IMR-90 (cell line): ENCODE measurements around the gene FAM83C. TPM values are rescaled to one million over a fixed set of nuclear protein-coding genes. Genes with fewer than 3 reads are reported as not detected.

ENCODE experiments used
- CEBPB ChIP-seq: IDR thresholded peaks from 2 replicates; pipeline ENCODE4 v1.6.1; 2012; ENCODE audit warnings: low read depth, low read length, improper control_type of control experiment
- MAFK ChIP-seq: IDR thresholded peaks from 2 replicates; pipeline ENCODE4 v1.6.1; 2012; ENCODE audit warnings: low read depth, low read length, improper control_type of control experiment
- MXI1 ChIP-seq: IDR thresholded peaks from 2 replicates; pipeline ENCODE4 v1.6.1; 2012; ENCODE audit warnings: low read depth, mild to moderate bottlenecking, low read length, moderate library complexity, borderline replicate concordance
- POLR2A ChIP-seq: IDR thresholded peaks from 2 replicates; pipeline ENCODE4 v1.6.1; 2012; ENCODE audit warnings: mild to moderate bottlenecking, low read depth, low read length
- SMC3 ChIP-seq: fragments of 150-350 bp; IDR thresholded peaks from 2 replicates; pipeline ENCODE4 v1.6.1; 2016; ENCODE audit warnings: low read depth, mild to moderate bottlenecking, antibody characterized with exemption, low read length, moderate library complexity
- polyA plus RNA-seq, 3 experiments: library from polyadenylated mRNA; depleted of rRNA; stranded (reverse); fragments of >200 nt; gene quantifications; 2 replicates each; pipeline ENCODE4 v1.2.3, GENCODE V29; 2012; ENCODE audit warnings: low replicate concordance in 1 of 3
- total RNA-seq: library from RNA; depleted of rRNA; stranded (reverse); fragments of >200 nt; gene quantifications from 2 replicates; pipeline ENCODE4 v1.2.3, GENCODE V29; 2012

Gene FAM83C
- total and polyA plus RNA-seq, 2 of the 4 experiments (the other 2 are of a cell fraction), result 0.02 TPM; not detected in 1

DNA sequence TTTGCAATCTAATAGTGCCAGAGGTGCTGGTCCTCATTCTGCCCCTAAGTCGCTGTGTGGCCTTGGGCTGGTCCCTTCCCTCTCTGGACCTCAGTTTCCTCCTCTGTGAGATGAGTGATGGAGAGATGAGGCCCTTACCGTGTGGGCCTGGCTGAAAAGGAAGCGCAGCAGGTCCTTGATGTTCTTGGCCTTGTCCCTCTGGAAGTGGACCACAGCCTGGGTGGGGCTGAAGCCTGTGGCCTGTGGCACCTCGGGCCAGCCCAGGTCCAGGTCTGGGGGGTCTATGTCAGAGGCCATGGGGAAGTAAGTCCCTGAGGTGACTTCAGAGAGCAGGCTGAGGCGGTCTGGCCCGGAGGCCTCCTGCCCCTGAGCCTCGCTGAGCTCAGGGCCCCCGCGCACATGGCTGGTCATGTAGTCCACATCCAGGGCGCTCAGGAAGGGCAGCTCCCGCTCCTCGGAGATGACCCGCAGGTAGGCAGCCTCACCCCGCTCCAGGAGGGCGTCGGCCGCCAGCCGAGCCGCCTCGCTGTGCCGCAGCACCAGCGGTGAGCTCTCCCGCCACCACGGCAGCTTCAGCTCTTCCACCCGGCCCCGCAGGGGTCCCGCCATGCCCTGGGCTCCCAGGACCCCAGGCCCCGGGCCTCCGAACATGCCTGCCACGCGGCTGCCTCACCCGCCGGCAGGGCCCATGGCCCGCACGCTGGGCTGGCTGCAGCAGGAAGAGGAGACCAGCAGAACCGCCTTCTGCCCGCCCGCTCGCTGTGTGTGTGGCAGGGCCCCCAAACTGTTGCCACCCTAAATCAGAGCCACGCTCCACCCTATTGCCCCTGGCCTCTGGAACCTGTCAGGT lies at the start of gene FAM83C (continued):
- TF ChIP-seq MXI1 (no peak), SMC3 (no peak), POLR2A (no peak), CEBPB (no peak), MAFK (no peak)
